Activated naive CD8-positive, alpha-beta T cell treated with anti-CD3 and anti-CD28 coated beads, Interleukin-2, amount 50 U/mL, for 16 hours (primary cell): ENCODE data around the gene DHX15.

Experiments
- DNase-seq: peaks from one replicate; pipeline ENCODE4 v3.0.0-alpha.2; 2020; ENCODE audit warnings: low read depth, low spot score

Gene DHX15

GRCh38 chr4:24582235-24582832, 2.0 kb downstream of the DHX15 start:
- no peak for DNase-seq

GRCh38 chr4:24578364-24578763, 6.0 kb downstream of the DHX15 start:
- no peak for DNase-seq

GRCh38 chr4:24576276-24576675, 8.1 kb downstream of the DHX15 start:
- no peak for DNase-seq

GRCh38 chr4:24574236-24574635, 10.1 kb downstream of the DHX15 start:
- DNase-seq, result no peak

GRCh38 chr4:24573582-24573981, 10.8 kb downstream of the DHX15 start:
- DNase-seq, result no peak

GRCh38 chr4:24570574-24571236, 13.6 kb downstream of the DHX15 start:
- no peak for DNase-seq

- DNase-seq, result no peak
These were observed 14.2 kb downstream of the DHX15 start for GRCh38 chr4:24570172-24570571.

GRCh38 chr4:24569662-24570061, 14.7 kb downstream of the DHX15 start:
- no peak for DNase-seq

- no peak for DNase-seq
These were observed 15.9 kb downstream of the DHX15 start for GRCh38 chr4:24568425-24568824.

- no peak for DNase-seq
These were observed 19.3 kb downstream of the DHX15 start for GRCh38 chr4:24565054-24565453.

- DNase-seq, result no peak
These were observed 19.9 kb downstream of the DHX15 start for GRCh38 chr4:24564488-24564887.

GRCh38 chr4:24561438-24562139, 22.8 kb downstream of the DHX15 start:
- no peak for DNase-seq

- no peak for DNase-seq
These were observed 23.4 kb downstream of the DHX15 start for GRCh38 chr4:24560868-24561368.

- no peak for DNase-seq
These were observed 24.5 kb downstream of the DHX15 start for GRCh38 chr4:24559889-24560288.

GRCh38 chr4:24559032-24559821, 25.1 kb downstream of the DHX15 start:
- no peak for DNase-seq

- DNase-seq, result no peak
These were observed 27.0 kb downstream of the DHX15 start for GRCh38 chr4:24557026-24558025.

GRCh38 chr4:24551492-24552289, 32.7 kb downstream of the DHX15 start:
- DNase-seq, result no peak

GRCh38 chr4:24550441-24551175, 33.7 kb downstream of the DHX15 start:
- no peak for DNase-seq

- DNase-seq, result no peak
These were observed 36.4 kb downstream of the DHX15 start for GRCh38 chr4:24547979-24548378.
